Measurements from ENCODE around the gene ROCK1. TPM values are rescaled to one million over a fixed set of nuclear protein-coding genes. Genes with fewer than 3 reads are reported as not detected.

The ROCK1 gene
- total RNA-seq, 2 donors from 2014 or later = 20.7 to 26.2 TPM

GRCh38 chr18:21084511-21085078 lies 27.0 kb downstream of the ROCK1 start:
- no peak for TF ChIP-seq CTCF (IDR thresholded peaks at IDR 0.05)
- peaks cover 0 to 10% of the 10 kb centered on the region in 2 donors for H3K9me3 ChIP-seq
- DNase-seq (ENCODE audit: low spot score) = no peak
- no peak overlapping the region for H3K27ac ChIP-seq
- H3K27me3 ChIP-seq = no peaks in the 10 kb centered on the region
- H3K36me3 ChIP-seq = no peaks in the 10 kb centered on the region
- H3K4me3 ChIP-seq = no peak overlapping the region
- peaks cover 0 to 2% of the 10 kb centered on the region in 2 donors for H3K4me1 ChIP-seq

- Histone ChIP-seq H3K4me1 (peaks cover 0 to 18% of the 10 kb centered on the region in 2 donors), H3K27ac (no peak overlapping the region), H3K27me3 (no peaks in the 10 kb centered on the region), H3K9me3 (peaks cover 0 to 10% of the 10 kb centered on the region in 2 donors), H3K36me3 (no peaks in the 10 kb centered on the region), H3K4me3 (no peak overlapping the region)
- no peak for DNase-seq (ENCODE audit: low spot score)
- TF ChIP-seq CTCF (IDR thresholded peaks at IDR 0.05) = no peak
Measured at GRCh38 chr18:21083017-21083416, 28.6 kb downstream of the ROCK1 start.

- peaks cover 0 to 26% of the 10 kb centered on the region in 2 donors for H3K4me1 ChIP-seq
- no peak for TF ChIP-seq CTCF (IDR thresholded peaks at IDR 0.05)
Measured at GRCh38 chr18:21081426-21081825, 30.2 kb downstream of the ROCK1 start.

GRCh38 chr18:21080576-21080975 lies 31.0 kb downstream of the ROCK1 start:
- H3K4me3 ChIP-seq = no peak overlapping the region
- TF ChIP-seq CTCF (IDR thresholded peaks at IDR 0.05) = no peak
- H3K9me3 ChIP-seq = peaks cover 0 to 10% of the 10 kb centered on the region in 2 donors
- DNase-seq (ENCODE audit: low spot score) = no peak
- H3K36me3 ChIP-seq = no peaks in the 10 kb centered on the region
- no peaks in the 10 kb centered on the region for H3K27me3 ChIP-seq
- peaks cover 0 to 30% of the 10 kb centered on the region in 2 donors for H3K4me1 ChIP-seq
- no peak overlapping the region for H3K27ac ChIP-seq

More at GRCh38 chr18:21081426-21081825, 30.2 kb downstream of the ROCK1 start:
- H3K27me3 ChIP-seq = no peaks in the 10 kb centered on the region
- no peak overlapping the region for H3K27ac ChIP-seq
- H3K9me3 ChIP-seq = peaks cover 0 to 10% of the 10 kb centered on the region in 2 donors
- no peak for DNase-seq (ENCODE audit: low spot score)
- no peaks in the 10 kb centered on the region for H3K36me3 ChIP-seq
- H3K4me3 ChIP-seq = no peak overlapping the region

- H3K27ac ChIP-seq = no peak overlapping the region
- no peak for DNase-seq (ENCODE audit: low spot score)
- H3K36me3 ChIP-seq = no peaks in the 10 kb centered on the region
- no peak overlapping the region for H3K4me3 ChIP-seq
- H3K9me3 ChIP-seq = no peaks in the 10 kb centered on the region
- peaks cover 0 to 59% of the 10 kb centered on the region in 2 donors for H3K4me1 ChIP-seq
- no peaks in the 10 kb centered on the region for H3K27me3 ChIP-seq
- no peak for TF ChIP-seq CTCF (IDR thresholded peaks at IDR 0.05)
Measured at GRCh38 chr18:21074336-21075323, 37.0 kb downstream of the ROCK1 start.
